Occipital lobe (tissue), 3 donors: ENCODE measurements around the gene TRIP6. TPM values are rescaled to one million over a fixed set of nuclear protein-coding genes. Genes with fewer than 3 reads are reported as not detected.
"Not testable (repeated sequence)": the region's sequence is repeated elsewhere in the genome, so short reads cannot be mapped to it uniquely, and the experiment has no call there.

ENCODE experiments used
- DNase-seq: peaks from one replicate; lab custom pipeline; 2025; lab: John Stamatoyannopoulos, UW
- small RNA-seq: library from RNA; depleted of rRNA; stranded (forward); fragments of <200 nt; gene quantifications from one replicate; pipeline ENCODE3, GENCODE V24; 2014
- total RNA-seq: library from RNA; depleted of rRNA; stranded (reverse); fragments of >200 nt; gene quantifications from one replicate; pipeline ENCODE4 v1.2.3, GENCODE V29; 2014

The TRIP6 gene
- total RNA-seq, 1 donor from 2014 or later = 5.8 TPM

GRCh38 chr7:100910443-100910842 lies 43.3 kb downstream of the TRIP6 start:
- not testable (repeated sequence) for DNase-seq

GRCh38 chr7:100911484-100911883 lies 44.3 kb downstream of the TRIP6 start:
- DNase-seq = no peak

- DNase-seq = no peak
Measured at GRCh38 chr7:100914208-100914878, 47.2 kb downstream of the TRIP6 start.

- DNase-seq = no peak
Measured at GRCh38 chr7:100914879-100915447, 47.8 kb downstream of the TRIP6 start.

- DNase-seq = not testable (repeated sequence)
Measured at GRCh38 chr7:100919335-100919734, 52.1 kb downstream of the TRIP6 start.

GRCh38 chr7:100919779-100920437 lies 52.7 kb downstream of the TRIP6 start:
- DNase-seq = not testable (repeated sequence)

- no peak for DNase-seq
Measured at GRCh38 chr7:100921039-100921438, 53.9 kb downstream of the TRIP6 start.

Small RNAs within 50 kb of the gene (small RNA-seq; reads per million reads assigned to genes)
- gene RN7SL549P (not detected), gene RN7SL750P (not detected)

Other genes with a start within 250 kb of the TRIP6 start
- gene TFR2, start 225.8 kb upstream of the TRIP6 start, total RNA-seq = 5.3 TPM
- 109 TPM for gene ACTL6B, start 210.9 kb upstream of the TRIP6 start, total RNA-seq
- gene GNB2, start 193.6 kb upstream of the TRIP6 start, total RNA-seq = 57.7 TPM
- gene GIGYF1, start 173.1 kb upstream of the TRIP6 start, total RNA-seq = 15.4 TPM
- gene POP7, start 161.3 kb upstream of the TRIP6 start, total RNA-seq = 41.5 TPM
- gene EPO, start 146.9 kb upstream of the TRIP6 start, total RNA-seq = not detected
- not detected for gene ZAN, start 133.8 kb upstream of the TRIP6 start, total RNA-seq
- gene EPHB4, start 39.9 kb upstream of the TRIP6 start, total RNA-seq = 8.4 TPM
- gene SLC12A9, start 14.7 kb upstream of the TRIP6 start, total RNA-seq = 30.1 TPM
- 29.5 TPM for gene SRRT, start 7.7 kb downstream of the TRIP6 start, total RNA-seq
- 2.5 TPM for gene UFSP1, start 22.3 kb downstream of the TRIP6 start, total RNA-seq
- 16.1 TPM for gene ACHE, start 28.5 kb downstream of the TRIP6 start, total RNA-seq
- 0.47 TPM for gene MUC3A, start 82.1 kb downstream of the TRIP6 start, total RNA-seq
- not detected for gene MUC12, start 102.2 kb downstream of the TRIP6 start, total RNA-seq
- gene MUC17, start 152.7 kb downstream of the TRIP6 start, total RNA-seq = not detected
- 1.1 TPM for gene TRIM56, start 218.1 kb downstream of the TRIP6 start, total RNA-seq